ENCODE data around the gene WNK4. TPM values are rescaled to one million over a fixed set of nuclear protein-coding genes. Genes with fewer than 3 reads are reported as not detected.

WNK4 gene
- total and polyA plus RNA-seq, 9 of the 15 experiments (the other 6 are each of a cell fraction or from before 2014, with no cell fraction given): 0.32 to 25.8 (median 4.5) TPM

DNA sequence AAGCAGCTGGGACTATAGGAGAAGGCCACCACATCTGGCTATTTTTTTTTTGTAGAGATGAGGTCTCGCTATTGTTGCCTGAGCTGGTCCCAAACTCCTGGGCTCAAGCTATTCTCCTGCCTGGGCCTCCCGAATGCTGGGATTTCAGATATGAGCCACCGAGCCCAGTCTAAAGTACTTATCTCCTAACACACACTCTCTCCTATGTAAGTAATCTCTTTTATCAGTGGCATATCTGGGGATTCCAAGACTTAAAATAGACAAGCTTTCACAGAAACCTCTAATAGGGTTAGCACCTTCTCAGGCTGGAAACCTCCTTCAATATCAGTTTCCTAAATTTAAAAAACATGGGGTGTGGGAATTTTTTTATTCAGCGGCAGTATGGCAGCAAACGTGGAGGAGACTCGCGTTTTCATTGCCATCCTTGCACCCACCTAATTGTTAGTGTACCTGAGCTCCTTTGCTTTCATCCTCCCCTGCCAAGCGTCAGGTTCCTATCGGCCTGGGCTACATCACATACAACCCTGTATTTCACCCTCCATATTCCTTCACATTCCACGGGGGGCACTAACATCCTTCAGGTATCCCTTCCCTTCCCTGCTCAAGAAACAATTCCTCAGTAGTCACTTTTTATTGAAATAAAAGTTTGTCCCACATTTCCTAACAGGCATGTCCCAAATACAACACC, 36.7 kb upstream of the WNK4 start (continued):
- 0 out of 4 replicates have a peak, but pooled peaks of 1 of the 2 experiments have one; percentile 6 for TF ChIP-seq SRF (CRISPR knock-in tag; IDR thresholded peaks at IDR 0.05)
- no peak for TF ChIP-seq ZNF699 (CRISPR knock-in tag; IDR thresholded peaks at IDR 0.05; ENCODE audit: insufficient replicate concordance)
- TF ChIP-seq TCF3 (CRISPR knock-in tag; IDR thresholded peaks at IDR 0.05): peak; percentile 86
- no peak; the same call in 1 of the 2 replicates for TF ChIP-seq NFIC (IDR thresholded peaks at IDR 0.05)
- no peak for TF ChIP-seq ILK (tag; IDR thresholded peaks at IDR 0.05; ENCODE audit: borderline replicate concordance, low read depth)
- TF ChIP-seq SNRNP70 (optimal IDR thresholded peaks at IDR 0.05; ENCODE audit: low read depth, low read length): no peak
- no peak for TF ChIP-seq ETS2 (tag; IDR thresholded peaks at IDR 0.05; ENCODE audit: borderline replicate concordance, poor library complexity, severe bottlenecking)
- no peak for TF ChIP-seq ZNF347 (CRISPR knock-in tag; IDR thresholded peaks at IDR 0.05; ENCODE audit: low read depth)
- no peak for TF ChIP-seq THRAP3 (IDR thresholded peaks at IDR 0.05; ENCODE audit: borderline replicate concordance)
- TF ChIP-seq ZNF766 (CRISPR knock-in tag; conservative IDR thresholded peaks at IDR 0.05): peak; percentile 100
- no peak for TF ChIP-seq ATF1 (CRISPR knock-in tag; IDR thresholded peaks at IDR 0.05)
- 0 out of 2 replicates have a peak, but pooled peaks have one; percentile 12 for TF ChIP-seq ATF1 (tag; IDR thresholded peaks at IDR 0.05)
- TF ChIP-seq ZNF224 (CRISPR knock-in tag; IDR thresholded peaks at IDR 0.05): no peak
- TF ChIP-seq SMAD2 (IDR thresholded peaks at IDR 0.05; ENCODE audit: low read depth, low read length): no peak
- TF ChIP-seq TCFL5 (CRISPR knock-in tag; conservative IDR thresholded peaks at IDR 0.05): no peak; the same call in 1 of the 2 replicates
- TF ChIP-seq FOXJ2 (tag; IDR thresholded peaks at IDR 0.05): no peak; the same call in 1 of the 2 replicates
- TF ChIP-seq NRF1 (conservative IDR thresholded peaks at IDR 0.05 in 1 of 2, IDR thresholded peaks at IDR 0.05 in 1 of 2): no peak; a peak in 2 of 4 replicates
- TF ChIP-seq, protein P1, sequence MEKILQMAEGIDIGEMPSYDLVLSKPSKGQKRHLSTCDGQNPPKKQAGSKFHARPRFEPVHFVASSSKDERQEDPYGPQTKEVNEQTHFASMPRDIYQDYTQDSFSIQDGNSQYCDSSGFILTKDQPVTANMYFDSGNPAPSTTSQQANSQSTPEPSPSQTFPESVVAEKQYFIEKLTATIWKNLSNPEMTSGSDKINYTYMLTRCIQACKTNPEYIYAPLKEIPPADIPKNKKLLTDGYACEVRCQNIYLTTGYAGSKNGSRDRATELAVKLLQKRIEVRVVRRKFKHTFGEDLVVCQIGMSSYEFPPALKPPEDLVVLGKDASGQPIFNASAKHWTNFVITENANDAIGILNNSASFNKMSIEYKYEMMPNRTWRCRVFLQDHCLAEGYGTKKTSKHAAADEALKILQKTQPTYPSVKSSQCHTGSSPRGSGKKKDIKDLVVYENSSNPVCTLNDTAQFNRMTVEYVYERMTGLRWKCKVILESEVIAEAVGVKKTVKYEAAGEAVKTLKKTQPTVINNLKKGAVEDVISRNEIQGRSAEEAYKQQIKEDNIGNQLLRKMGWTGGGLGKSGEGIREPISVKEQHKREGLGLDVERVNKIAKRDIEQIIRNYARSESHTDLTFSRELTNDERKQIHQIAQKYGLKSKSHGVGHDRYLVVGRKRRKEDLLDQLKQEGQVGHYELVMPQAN (IDR thresholded peaks at IDR 0.05; ENCODE audit: borderline replicate concordance): no peak; the same call in 1 of the 2 replicates
- TF ChIP-seq POU5F1 (IDR thresholded peaks at IDR 0.05; ENCODE audit: borderline replicate concordance, low read depth, low read length, partially characterized antibody): no peak
- TF ChIP-seq, protein P2, sequence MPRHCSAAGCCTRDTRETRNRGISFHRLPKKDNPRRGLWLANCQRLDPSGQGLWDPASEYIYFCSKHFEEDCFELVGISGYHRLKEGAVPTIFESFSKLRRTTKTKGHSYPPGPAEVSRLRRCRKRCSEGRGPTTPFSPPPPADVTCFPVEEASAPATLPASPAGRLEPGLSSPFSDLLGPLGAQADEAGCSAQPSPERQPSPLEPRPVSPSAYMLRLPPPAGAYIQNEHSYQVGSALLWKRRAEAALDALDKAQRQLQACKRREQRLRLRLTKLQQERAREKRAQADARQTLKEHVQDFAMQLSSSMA (CRISPR knock-in tag; IDR thresholded peaks at IDR 0.05): no peak
- peak; percentile 61 to 89; a peak in 2 of 4 replicates for TF ChIP-seq TBL1XR1 (IDR thresholded peaks at IDR 0.05; ENCODE audit: low read length in 2 of 2)
- peak; percentile 48 to 95; a peak in 3 of 4 replicates for TF ChIP-seq RCOR1 (IDR thresholded peaks at IDR 0.05; ENCODE audit: borderline replicate concordance in 1 of 2, low read depth in 2 of 2, low read length in 2 of 2)
- no peak for TF ChIP-seq CSDE1 (IDR thresholded peaks at IDR 0.05)
- TF ChIP-seq, protein P3, sequence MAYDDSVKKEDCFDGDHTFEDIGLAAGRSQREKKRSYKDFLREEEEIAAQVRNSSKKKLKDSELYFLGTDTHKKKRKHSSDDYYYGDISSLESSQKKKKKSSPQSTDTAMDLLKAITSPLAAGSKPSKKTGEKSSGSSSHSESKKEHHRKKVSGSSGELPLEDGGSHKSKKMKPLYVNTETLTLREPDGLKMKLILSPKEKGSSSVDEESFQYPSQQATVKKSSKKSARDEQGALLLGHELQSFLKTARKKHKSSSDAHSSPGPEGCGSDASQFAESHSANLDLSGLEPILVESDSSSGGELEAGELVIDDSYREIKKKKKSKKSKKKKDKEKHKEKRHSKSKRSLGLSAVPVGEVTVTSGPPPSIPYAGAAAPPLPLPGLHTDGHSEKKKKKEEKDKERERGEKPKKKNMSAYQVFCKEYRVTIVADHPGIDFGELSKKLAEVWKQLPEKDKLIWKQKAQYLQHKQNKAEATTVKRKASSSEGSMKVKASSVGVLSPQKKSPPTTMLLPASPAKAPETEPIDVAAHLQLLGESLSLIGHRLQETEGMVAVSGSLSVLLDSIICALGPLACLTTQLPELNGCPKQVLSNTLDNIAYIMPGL (CRISPR knock-in tag; IDR thresholded peaks at IDR 0.05): no peak
- TF ChIP-seq PHF20 (IDR thresholded peaks at IDR 0.05; ENCODE audit: partially characterized antibody): no peak

Measured in K562 (cell line).